Mucosa of gallbladder (tissue), 1 donor: ENCODE measurements around the gene HOXA7. TPM values are rescaled to one million over a fixed set of nuclear protein-coding genes. Genes with fewer than 3 reads are reported as not detected.

Source experiments
- DNase-seq: peaks from one replicate; pipeline ENCODE4 v3.0.0-alpha.2; 2020; ENCODE audit warnings: low spot score
- total RNA-seq: library from RNA; stranded (reverse); gene quantifications from one replicate; pipeline ENCODE4 v1.2.1, GENCODE V29; 2021
- donor health status: DM: no; HTN: no; CAD: no.

The HOXA7 gene
- total RNA-seq, 1 donor from 2014 or later: not detected

GRCh38 chr7:27193335-27194001 is 37.0 kb upstream of the HOXA7 start:
- no peak for DNase-seq

GRCh38 chr7:27192546-27193334 is 36.3 kb upstream of the HOXA7 start:
- DNase-seq: no peak

GRCh38 chr7:27191833-27192545 is 35.5 kb upstream of the HOXA7 start:
- DNase-seq: no peak

GRCh38 chr7:27191161-27191731 is 34.8 kb upstream of the HOXA7 start:
- DNase-seq: no peak

- no peak for DNase-seq
Measured at GRCh38 chr7:27189997-27190748, 33.7 kb upstream of the HOXA7 start.

- no peak for DNase-seq
Measured at GRCh38 chr7:27189295-27189996, 33.0 kb upstream of the HOXA7 start.

GRCh38 chr7:27188386-27189294 is 32.2 kb upstream of the HOXA7 start:
- DNase-seq: no peak

- no peak for DNase-seq
Measured at GRCh38 chr7:27187475-27188385, 31.3 kb upstream of the HOXA7 start.

- no peak for DNase-seq
Measured at GRCh38 chr7:27186668-27187474, 30.4 kb upstream of the HOXA7 start.

- no peak for DNase-seq
Measured at GRCh38 chr7:27185854-27186667, 29.6 kb upstream of the HOXA7 start.

GRCh38 chr7:27185013-27185853 is 28.8 kb upstream of the HOXA7 start, which contains the start of gene HOXA11:
HOXA11 (minus strand) TSS chr7:27185232; CDS start chr7:27185144, 88 bp downstream.
- no peak for DNase-seq

- no peak for DNase-seq
Measured at GRCh38 chr7:27184337-27185012, 28.0 kb upstream of the HOXA7 start.

- DNase-seq: no peak
Measured at GRCh38 chr7:27183682-27184336, 27.3 kb upstream of the HOXA7 start.

- DNase-seq: no peak
Measured at GRCh38 chr7:27182861-27183681, 26.6 kb upstream of the HOXA7 start.
